DOHH2 (cell line): ENCODE results near the gene GABRB1.

Experiments
- H3F3A ChIP-seq: fragments of 200-600 bp; sonication (generic), shearing (Covaris generic); 2 replicates; pipeline ENCODE4 v1.6.0; 2016; ENCODE audit warnings: antibody characterized with exemption, mild to moderate bottlenecking; ENCODE audit not compliant: control insufficient read depth, insufficient read depth
- H3K27ac ChIP-seq: fragments of 200-600 bp; sonication (generic); 2 replicates; pipeline ENCODE4 v1.5.1; 2014; ENCODE audit warnings: low read depth, mild to moderate bottlenecking, low read length, moderate library complexity
- H3K27me3 ChIP-seq: fragments of 200-600 bp; sonication (generic); 2 replicates; pipeline ENCODE4 v1.6.1; 2014; ENCODE audit warnings: mild to moderate bottlenecking, low read length, mixed read lengths; ENCODE audit not compliant: control insufficient read depth
- H3K36me3 ChIP-seq: fragments of 200-600 bp; sonication (generic); 2 replicates; pipeline ENCODE4 v1.6.1; 2014; ENCODE audit warnings: mild to moderate bottlenecking, low read length, moderate library complexity, mixed read lengths; ENCODE audit not compliant: control insufficient read depth
- H3K4me1 ChIP-seq: fragments of 200-600 bp; sonication (generic); 2 replicates; pipeline ENCODE4 v1.6.1; 2014; ENCODE audit warnings: mild to moderate bottlenecking, low read length, mixed read lengths; ENCODE audit not compliant: control insufficient read depth
- H3K4me2 ChIP-seq: fragments of 200-600 bp; sonication (generic); 2 replicates; pipeline ENCODE4 v1.6.0; 2014; ENCODE audit warnings: mild to moderate bottlenecking, low read length, moderate library complexity
- H3K4me3 ChIP-seq: fragments of 200-600 bp; sonication (generic); 2 replicates; pipeline ENCODE4 v1.5.1; 2014; ENCODE audit warnings: mild to moderate bottlenecking, low read length, mixed read lengths
- H3K79me2 ChIP-seq: fragments of 200-600 bp; sonication (generic); 2 replicates; pipeline ENCODE4 v1.6.1; 2014; ENCODE audit warnings: mild to moderate bottlenecking, low read length, mixed read lengths; ENCODE audit not compliant: control insufficient read depth
- H3K9me2 ChIP-seq: fragments of 200-600 bp; sonication (generic); replicated peaks from 2 replicates; pipeline ENCODE4 v1.6.1; 2014; ENCODE audit warnings: mild to moderate bottlenecking, low read length, mixed read lengths; ENCODE audit not compliant: control insufficient read depth
- H3K9me3 ChIP-seq: fragments of 200-600 bp; sonication (generic); 2 replicates; pipeline ENCODE4 v1.6.1; 2014; ENCODE audit warnings: antibody characterized with exemption, low read length, mixed read lengths; ENCODE audit not compliant: control insufficient read depth, insufficient read depth
- H4K20me1 ChIP-seq: fragments of 200-600 bp; sonication (generic); 2 replicates; pipeline ENCODE4 v1.6.0; 2014; ENCODE audit warnings: low read depth, mild to moderate bottlenecking, antibody characterized with exemption, low read length, moderate library complexity; ENCODE audit not compliant: control insufficient read depth, insufficient read depth
- CTCF ChIP-seq: fragments of 200-600 bp; sonication (generic); IDR thresholded peaks from one replicate; pipeline ENCODE4 v1.5.1; 2014; ENCODE audit warnings: antibody characterized with exemption, mild to moderate bottlenecking, low read depth, low read length; ENCODE audit not compliant: poor library complexity, severe bottlenecking
- EZH2phosphoT487 ChIP-seq: fragments of 200-600 bp; sonication (generic); IDR thresholded peaks from 2 replicates; pipeline ENCODE4 v1.6.1; 2017; ENCODE audit warnings: borderline replicate concordance, mild to moderate bottlenecking, antibody characterized with exemption, low read length, moderate library complexity, mixed read lengths

Gene GABRB1

GRCh38 chr4:47451657-47452056 lies 420.3 kb downstream of the GABRB1 start:
- H3F3A ChIP-seq = 0 out of 2 replicates have a peak, but pooled peaks cover 12% of the 10 kb centered on the region
- H3K4me1 ChIP-seq = no peaks in the 10 kb centered on the region
- H3K27me3 ChIP-seq = no peaks in the 10 kb centered on the region
- no peaks in the 10 kb centered on the region for H3K9me2 ChIP-seq
- no peaks in the 10 kb centered on the region for H4K20me1 ChIP-seq
- no peaks in the 10 kb centered on the region for H3K9me3 ChIP-seq
- no peak overlapping the region for H3K27ac ChIP-seq
- H3K36me3 ChIP-seq = peaks cover 57% of the 10 kb centered on the region
- TF ChIP-seq CTCF (no peak), EZH2phosphoT487 (no peak)
- no peaks in the 10 kb centered on the region for H3K79me2 ChIP-seq
- no peak overlapping the region for H3K4me2 ChIP-seq
- H3K4me3 ChIP-seq = no peak overlapping the region

GRCh38 chr4:47462799-47463234 lies 431.4 kb downstream of the GABRB1 start:
- no peak for TF ChIP-seq CTCF
- TF ChIP-seq EZH2phosphoT487 = no peak
- Histone ChIP-seq H3K27ac (peak overlapping the region; percentile 83), H3K4me2 (peak overlapping the region; percentile 96), H4K20me1 (no peaks in the 10 kb centered on the region), H3K9me2 (no peaks in the 10 kb centered on the region), H3K9me3 (peaks cover 6% of the 10 kb centered on the region; the same call in 1 of the 2 replicates), H3K27me3 (no peaks in the 10 kb centered on the region), H3K4me3 (peak overlapping the region; percentile 89), H3K79me2 (peaks cover 28% of the 10 kb centered on the region), H3K4me1 (peaks cover 56% of the 10 kb centered on the region), H3K36me3 (peaks cover 38% of the 10 kb centered on the region), H3F3A (peaks cover 11% of the 10 kb centered on the region)

GRCh38 chr4:47463235-47463956 lies 432.0 kb downstream of the GABRB1 start, which contains the start of gene COMMD8:
Gene COMMD8, minus strand, starts transcription at chr4:47463702. Its CDS starts 51 bp downstream, at chr4:47463651.
- Histone ChIP-seq H3K9me3 (peaks cover 6% of the 10 kb centered on the region; the same call in 1 of the 2 replicates), H3K4me3 (peak within 1 kb of the TSS; percentile 89), H3K27me3 (no peaks in the 10 kb centered on the region), H3K79me2 (peaks cover 28% of the 10 kb centered on the region), H3K9me2 (no peaks in the 10 kb centered on the region), H3K36me3 (peaks cover 35% of the 10 kb centered on the region), H3K4me2 (peak within 1 kb of the TSS; percentile 96), H3K27ac (peak within 1 kb of the TSS; percentile 83), H3K4me1 (peaks cover 56% of the 10 kb centered on the region), H3F3A (peaks cover 11% of the 10 kb centered on the region), H4K20me1 (no peaks in the 10 kb centered on the region)
- TF ChIP-seq CTCF (peak; percentile 48), EZH2phosphoT487 (no peak)
